Breast epithelium (tissue), 3 donors: ENCODE measurements around the gene AGBL1.

Source experiments
- CTCF ChIP-seq, 3 donors: fragments of 450-650 bp; IDR thresholded peaks; one replicate each; pipeline ENCODE4 v1.5.1; 2016 to 2017; ENCODE audit warnings: antibody characterized with exemption in 3 of 3, mild to moderate bottlenecking in 3 of 3, moderate library complexity in 3 of 3
- POLR2A ChIP-seq: fragments of 450-650 bp; IDR thresholded peaks from one replicate; pipeline ENCODE4 v1.6.1; 2016; ENCODE audit warnings: antibody characterized with exemption, mild to moderate bottlenecking, moderate library complexity
- POLR2AphosphoS5 ChIP-seq, 3 donors: sonication (generic); formaldehyde crosslinking; IDR thresholded peaks; one replicate each; pipeline ENCODE4 v1.6.1; 2017; ENCODE audit warnings: antibody characterized with exemption in 3 of 3

- TF ChIP-seq POLR2A (no peak), CTCF (IDR thresholded peaks at IDR 0.05) (no peak), POLR2AphosphoS5 (IDR thresholded peaks at IDR 0.05) (no peak)
Measured at GRCh38 chr15:86317384-86317740, 237.7 kb downstream of the AGBL1 start.
